ENCODE data around the gene XRN2.
"Not testable (repeated sequence)": the region's sequence is repeated elsewhere in the genome, so short reads cannot be mapped to it uniquely, and the experiment has no call there.

XRN2 gene

DNA sequence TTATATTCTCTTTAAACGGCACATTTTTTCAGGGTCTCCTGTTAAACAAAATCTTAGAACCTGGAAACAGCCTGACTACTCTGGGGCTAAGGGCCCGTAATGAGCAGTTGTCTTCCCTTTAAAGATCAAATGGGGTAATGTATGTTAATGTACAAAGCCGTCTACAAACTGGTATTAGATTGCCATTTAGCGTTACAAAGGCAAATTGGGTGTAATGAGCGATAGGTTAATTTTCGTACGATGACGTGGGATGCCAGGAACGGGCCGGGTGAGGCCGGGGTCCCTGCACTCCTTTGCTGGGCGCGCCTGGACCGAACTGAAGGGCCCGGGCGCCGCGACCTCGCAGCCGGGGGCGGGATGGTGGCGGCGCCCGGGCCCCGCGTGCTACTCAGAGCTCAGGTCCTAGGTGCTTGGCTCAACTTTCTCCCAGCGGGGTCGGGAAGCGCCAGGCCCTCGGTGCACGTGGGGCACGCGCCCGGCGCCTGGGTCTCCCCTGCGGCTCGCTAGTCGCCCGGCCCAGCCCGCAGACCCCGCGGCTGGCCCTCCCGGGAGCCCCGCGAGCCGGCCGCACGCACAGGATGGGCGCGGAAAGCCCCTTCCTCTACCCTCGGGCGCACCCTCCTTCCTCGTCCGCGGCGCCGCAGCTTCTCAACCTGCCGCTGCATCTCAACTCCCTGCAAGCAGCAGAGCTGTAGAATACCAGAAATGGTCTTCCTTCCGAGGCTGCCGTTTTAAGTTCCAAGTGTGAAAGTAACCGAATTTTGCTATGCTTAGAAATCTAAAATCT lies 88.2 kb downstream of the XRN2 start:
- DNase-seq = no peak

GRCh38 chr20:21391972-21392352 lies 88.8 kb downstream of the XRN2 start:
- no peak for DNase-seq

GRCh38 chr20:21393166-21393565 lies 90.0 kb downstream of the XRN2 start:
- no peak for DNase-seq

DNA sequence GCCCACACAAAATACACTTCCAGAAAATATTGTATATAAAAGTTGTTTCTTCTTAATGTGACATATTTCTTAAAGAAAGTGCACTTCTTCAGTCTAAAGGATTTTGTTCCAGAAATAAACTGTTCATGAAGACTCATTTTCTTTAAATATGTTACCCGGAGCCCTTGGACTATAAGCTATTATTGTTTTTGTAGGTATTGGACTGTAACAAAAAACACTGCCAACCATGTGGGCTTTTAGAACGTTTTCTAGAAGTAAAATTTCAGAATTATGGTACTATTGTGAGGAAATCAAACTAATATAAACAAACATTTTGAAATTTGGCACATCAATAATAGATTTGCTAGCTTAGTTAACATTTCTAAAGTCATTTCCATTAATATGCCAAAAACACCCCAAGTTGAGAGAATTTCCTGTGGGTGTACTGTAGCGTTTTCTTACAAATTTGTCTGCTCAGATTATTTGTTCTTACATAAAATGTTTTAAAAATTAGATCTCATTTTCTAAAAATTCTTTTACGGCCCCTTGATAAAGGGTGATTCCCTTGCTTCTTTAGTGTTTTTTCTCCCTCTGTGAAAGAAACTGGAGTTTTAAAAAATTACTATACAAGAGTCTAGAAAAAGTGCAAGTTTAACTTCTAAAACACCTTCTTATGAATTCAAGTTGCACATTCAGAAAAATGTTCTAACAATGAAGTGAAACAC lies 90.8 kb downstream of the XRN2 start:
- DNase-seq = no peak

DNA sequence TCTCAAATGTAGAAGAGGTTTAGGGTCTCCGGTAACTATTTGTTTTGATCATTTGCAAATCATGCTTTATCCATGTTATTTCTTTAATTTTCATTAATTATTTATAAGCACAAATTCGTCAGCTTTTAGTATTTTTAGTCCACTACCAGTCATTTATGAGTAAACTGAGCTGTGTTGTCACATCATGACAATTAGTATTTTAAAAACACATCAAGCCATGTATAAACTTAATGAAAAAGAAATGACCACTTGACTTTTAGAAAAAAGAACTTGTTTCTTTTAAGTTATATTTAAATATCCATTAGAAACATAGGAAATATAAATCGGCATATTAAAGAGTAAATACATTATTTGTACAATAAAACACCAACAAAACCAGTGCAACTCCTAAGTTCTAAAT lies 91.4 kb downstream of the XRN2 start:
- DNase-seq = no peak

GRCh38 chr20:21395051-21395665 lies 92.0 kb downstream of the XRN2 start:
- no peak for DNase-seq

- DNase-seq = no peak
These were observed 92.8 kb downstream of the XRN2 start for GRCh38 chr20:21395666-21396598.

GRCh38 chr20:21396599-21397340 lies 93.6 kb downstream of the XRN2 start:
- DNase-seq = no peak

GRCh38 chr20:21397341-21398108 lies 94.4 kb downstream of the XRN2 start, which contains the start of gene NKX2-4:
TSS of gene NKX2-4 (minus strand) at chr20:21397526. CDS start at chr20:21397399, 127 bp downstream.
- DNase-seq = no peak

DNA sequence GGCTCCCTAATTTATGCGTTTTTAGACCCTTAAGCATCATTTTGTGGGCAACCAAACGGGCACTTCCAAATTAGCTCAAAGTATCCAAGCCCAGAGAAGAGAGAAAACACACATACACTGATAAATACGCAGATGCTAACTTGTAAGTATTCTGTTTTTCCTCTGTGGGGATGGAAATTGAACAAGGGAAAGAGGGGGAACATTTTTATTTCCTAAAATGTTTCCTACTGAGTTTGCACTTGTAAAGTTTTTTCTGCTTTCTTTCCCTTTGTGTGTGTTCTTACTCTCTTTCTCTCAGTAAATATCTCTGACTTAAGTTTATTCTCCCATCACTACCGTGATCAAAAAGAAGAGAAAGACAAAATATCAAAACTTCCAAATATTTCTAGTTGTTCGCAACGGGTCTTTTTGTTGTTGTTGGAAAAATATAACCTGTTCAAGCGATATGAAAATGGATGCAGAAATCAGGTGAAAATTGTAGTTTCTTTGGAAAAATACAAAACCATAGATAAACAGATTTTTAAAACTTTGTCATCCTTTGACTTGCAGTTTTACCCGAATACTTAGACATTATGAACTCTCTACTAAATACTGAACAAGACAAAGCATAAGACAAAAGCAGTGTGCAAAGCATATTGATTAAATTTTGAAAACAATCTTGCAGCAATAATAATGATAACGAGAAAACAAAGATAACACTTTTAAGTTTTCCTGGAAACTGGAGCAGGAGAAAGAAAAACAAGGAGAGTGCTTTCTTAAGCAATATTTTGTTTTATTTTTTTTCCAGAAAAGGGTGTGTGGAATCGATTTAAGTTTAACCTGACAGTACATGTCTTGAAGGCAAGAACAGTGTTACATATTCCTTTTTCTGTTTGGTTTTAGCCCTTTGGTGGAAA lies 95.2 kb downstream of the XRN2 start:
- DNase-seq = no peak

DNA sequence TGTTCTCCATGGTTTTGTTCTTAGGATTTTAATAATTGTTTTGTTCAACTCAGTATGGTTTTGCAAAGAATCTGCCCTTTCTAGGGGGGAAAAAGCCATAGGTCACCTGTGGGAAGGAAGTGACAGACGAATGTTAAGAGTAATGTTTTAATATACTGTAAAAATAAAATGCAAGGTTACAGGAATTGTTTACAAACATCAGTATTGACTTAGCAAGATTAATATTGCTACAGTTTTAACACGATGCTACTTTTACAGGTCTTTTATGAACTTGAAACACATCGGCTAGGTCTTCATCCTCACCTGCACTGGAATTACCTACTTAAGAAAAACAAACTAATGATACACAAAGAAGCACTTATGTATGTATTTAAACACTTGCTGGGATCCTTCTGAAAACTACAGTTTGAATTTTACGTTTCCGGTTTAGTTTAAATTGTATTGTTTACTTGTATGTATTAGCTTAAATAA lies 95.9 kb downstream of the XRN2 start:
- no peak for DNase-seq

GRCh38 chr20:21411725-21412124 lies 108.6 kb downstream of the XRN2 start:
- DNase-seq = no peak

GRCh38 chr20:21413996-21414395 lies 110.9 kb downstream of the XRN2 start:
- not testable (repeated sequence) for DNase-seq

GRCh38 chr20:21419147-21419546 lies 116.0 kb downstream of the XRN2 start:
- DNase-seq = not testable (repeated sequence)

DNA sequence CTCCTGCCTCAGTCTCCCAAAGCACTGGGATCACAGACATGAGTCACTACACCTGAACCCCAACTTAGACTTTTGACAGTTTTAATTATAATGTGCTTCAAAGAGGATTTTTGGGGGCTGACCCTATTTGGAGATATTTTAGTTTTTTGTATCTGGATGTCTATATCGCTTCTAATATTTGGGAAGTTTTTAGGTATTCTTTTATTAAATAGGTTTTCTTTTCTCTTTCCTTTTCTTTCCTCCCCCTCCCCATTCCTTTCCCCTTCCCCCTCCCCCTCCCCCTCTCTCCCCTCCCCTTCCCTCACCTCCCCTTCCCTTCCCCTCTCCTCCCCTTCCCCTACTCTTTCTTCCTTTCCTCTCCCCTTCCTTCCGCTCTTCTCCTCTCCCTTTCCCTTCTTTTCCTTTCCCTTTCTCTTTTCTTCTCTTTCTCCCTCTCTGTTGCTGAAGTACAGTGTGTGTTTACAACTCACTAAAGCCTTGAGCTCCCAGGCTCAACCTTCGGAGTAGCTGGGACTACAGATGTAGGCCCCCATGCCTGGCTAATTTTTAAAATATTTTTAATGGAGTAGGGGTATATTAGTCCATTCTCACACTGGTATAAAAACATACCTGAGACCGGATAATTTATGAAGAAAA lies 118.6 kb downstream of the XRN2 start:
- no peak for DNase-seq

- DNase-seq = not testable (repeated sequence)
These were observed 120.6 kb downstream of the XRN2 start for GRCh38 chr20:21423712-21424111.

DNA sequence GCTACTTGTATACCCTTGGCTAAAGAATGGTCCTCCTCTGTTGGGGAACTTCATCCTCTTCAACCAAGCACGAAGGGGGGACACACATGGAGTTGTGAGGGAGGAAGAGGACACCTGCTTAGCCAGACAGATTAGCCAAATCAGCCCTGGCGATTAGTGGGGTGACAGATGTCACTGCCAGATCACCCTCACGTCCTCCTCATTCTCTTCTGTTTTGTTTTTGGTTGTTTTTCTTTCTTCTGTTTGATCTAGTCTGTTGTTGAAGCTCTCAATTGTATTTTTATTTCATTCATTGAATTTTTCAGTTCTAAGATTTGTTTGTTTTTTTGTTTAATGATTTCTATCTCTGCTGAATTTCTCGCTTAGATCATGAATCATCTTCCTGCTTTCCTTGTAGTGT lies 121.7 kb downstream of the XRN2 start:
- no peak for DNase-seq

DNA sequence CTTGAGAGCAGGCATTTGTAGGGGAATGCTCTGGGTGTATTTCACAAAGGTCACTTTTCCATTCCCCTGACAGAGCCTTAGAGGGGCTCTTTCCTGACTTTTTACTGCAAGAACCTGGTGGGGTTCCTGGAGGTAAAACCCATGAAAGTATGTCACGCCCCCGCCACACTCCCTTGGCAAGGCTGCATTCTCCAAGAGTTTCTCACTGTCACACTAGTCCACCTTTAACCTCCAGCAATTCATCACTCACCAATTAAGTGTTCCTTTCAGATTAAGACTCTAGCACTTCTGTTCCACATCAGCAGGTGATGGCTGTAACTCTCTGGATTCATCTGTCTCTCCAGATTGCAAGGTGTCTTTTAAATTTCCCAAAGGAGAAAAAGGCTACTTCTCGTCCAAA lies 126.9 kb downstream of the XRN2 start:
- DNase-seq = no peak

DNA sequence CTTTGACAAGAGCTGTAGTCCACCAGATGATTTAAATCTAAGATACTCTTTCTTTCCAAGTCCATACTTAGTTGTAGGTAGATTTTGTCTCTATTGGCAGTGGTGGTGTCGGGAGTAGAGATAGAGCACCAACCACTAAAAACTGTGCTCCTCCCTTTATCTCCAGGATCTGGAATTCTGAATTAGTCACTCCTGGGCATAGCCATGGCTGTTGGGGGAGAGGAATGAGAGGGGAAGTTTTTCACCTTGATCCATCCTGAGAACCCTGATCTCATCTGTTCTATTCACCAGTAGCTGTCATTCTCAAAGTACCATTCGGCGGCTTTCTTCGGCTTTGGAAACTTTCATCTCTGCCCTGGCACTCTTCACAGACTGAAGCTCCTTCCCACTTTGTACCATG lies 129.8 kb downstream of the XRN2 start:
- no peak for DNase-seq

Measured in GF-D8 (cell line).